NCI-H1694 (cell line): Measurements from ENCODE around the gene STARD10.
A peak's percentile ranks its signal among the peaks of the same experiment; 100 is the strongest.

Experiments
- DNase-seq: peaks from one replicate; lab custom pipeline; 2025; lab: John Stamatoyannopoulos, UW

The STARD10 gene

GRCh38 chr11:72780296-72781062 is 13.4 kb downstream of the STARD10 start:
- no peak for DNase-seq

GRCh38 chr11:72779495-72780128 is 14.2 kb downstream of the STARD10 start:
- no peak for DNase-seq

GRCh38 chr11:72778535-72779494 is 15.0 kb downstream of the STARD10 start:
- DNase-seq, result peak; percentile 34

GRCh38 chr11:72777755-72778278 is 16.0 kb downstream of the STARD10 start:
- no peak for DNase-seq

GRCh38 chr11:72776844-72777754 is 16.7 kb downstream of the STARD10 start:
- no peak for DNase-seq

- DNase-seq, result no peak
Observed at GRCh38 chr11:72776117-72776843, 17.6 kb downstream of the STARD10 start.

GRCh38 chr11:72775288-72776110 is 18.3 kb downstream of the STARD10 start:
- no peak for DNase-seq

- no peak for DNase-seq
Observed at GRCh38 chr11:72774499-72774898, 19.3 kb downstream of the STARD10 start.

- no peak for DNase-seq
Observed at GRCh38 chr11:72773696-72774095, 20.2 kb downstream of the STARD10 start.

GRCh38 chr11:72773291-72773690 is 20.6 kb downstream of the STARD10 start:
- peak; percentile 44 for DNase-seq

GRCh38 chr11:72772059-72772458 is 21.8 kb downstream of the STARD10 start:
- DNase-seq, result no peak

GRCh38 chr11:72771507-72771906 is 22.3 kb downstream of the STARD10 start:
- DNase-seq, result no peak

- DNase-seq, result no peak
Observed at GRCh38 chr11:72770799-72771198, 23.0 kb downstream of the STARD10 start.

GRCh38 chr11:72769680-72770079 is 24.2 kb downstream of the STARD10 start:
- no peak for DNase-seq

- DNase-seq, result no peak
Observed at GRCh38 chr11:72768581-72768980, 25.3 kb downstream of the STARD10 start.

- no peak for DNase-seq
Observed at GRCh38 chr11:72767203-72768062, 26.4 kb downstream of the STARD10 start.

GRCh38 chr11:72766152-72766902 is 27.5 kb downstream of the STARD10 start:
- no peak for DNase-seq

- DNase-seq, result no peak
Observed at GRCh38 chr11:72764503-72764902, 29.3 kb downstream of the STARD10 start.
